Measurements from ENCODE around the gene SSTR4.

Gene SSTR4

GRCh38 chr20:23018941-23019340 lies 16.2 kb upstream of the SSTR4 start:
- no peak overlapping the region for H3K4me2 ChIP-seq
- no peaks in the 10 kb centered on the region for H3K4me1 ChIP-seq (ENCODE audit: low read depth, poor library complexity, severe bottlenecking)
- no peaks in the 10 kb centered on the region for H3K79me2 ChIP-seq (ENCODE audit: insufficient read depth, low read depth)
- H2AFZ ChIP-seq (ENCODE audit: low read depth) = no peak overlapping the region
- no peak overlapping the region for H3K4me3 ChIP-seq (IDR thresholded peaks at IDR 0.05; ENCODE audit: insufficient read depth, low read depth, low read length)
- no peak overlapping the region for H3K9ac ChIP-seq
- H3K27me3 ChIP-seq (ENCODE audit: insufficient read depth, low read depth) = no peaks in the 10 kb centered on the region
- no peak for TF ChIP-seq CTCF (conservative IDR thresholded peaks at IDR 0.05; ENCODE audit: low read depth, low read length)
- no peak overlapping the region for H3K27ac ChIP-seq
- no peaks in the 10 kb centered on the region for H3K36me3 ChIP-seq (ENCODE audit: insufficient read depth)
- H4K20me1 ChIP-seq (ENCODE audit: insufficient read depth) = no peaks in the 10 kb centered on the region

GRCh38 chr20:23019403-23019802 lies 15.7 kb upstream of the SSTR4 start:
- H3K9ac ChIP-seq = no peak overlapping the region
- H3K4me2 ChIP-seq = no peak overlapping the region
- no peaks in the 10 kb centered on the region for H3K27me3 ChIP-seq (ENCODE audit: insufficient read depth, low read depth)
- H3K4me3 ChIP-seq (IDR thresholded peaks at IDR 0.05; ENCODE audit: insufficient read depth, low read depth, low read length) = no peak overlapping the region
- no peaks in the 10 kb centered on the region for H3K79me2 ChIP-seq (ENCODE audit: insufficient read depth, low read depth)
- H2AFZ ChIP-seq (ENCODE audit: low read depth) = no peak overlapping the region
- TF ChIP-seq CTCF (conservative IDR thresholded peaks at IDR 0.05; ENCODE audit: low read depth, low read length) = no peak
- H4K20me1 ChIP-seq (ENCODE audit: insufficient read depth) = no peaks in the 10 kb centered on the region
- no peak overlapping the region for H3K27ac ChIP-seq
- H3K4me1 ChIP-seq (ENCODE audit: low read depth, poor library complexity, severe bottlenecking) = no peaks in the 10 kb centered on the region
- no peaks in the 10 kb centered on the region for H3K36me3 ChIP-seq (ENCODE audit: insufficient read depth)

- H3K9ac ChIP-seq = no peak overlapping the region
- H3K4me3 ChIP-seq (IDR thresholded peaks at IDR 0.05; ENCODE audit: insufficient read depth, low read depth, low read length) = no peak overlapping the region
- H3K79me2 ChIP-seq (ENCODE audit: insufficient read depth, low read depth) = no peaks in the 10 kb centered on the region
- no peak overlapping the region for H3K27ac ChIP-seq
- H3K36me3 ChIP-seq (ENCODE audit: insufficient read depth) = no peaks in the 10 kb centered on the region
- no peaks in the 10 kb centered on the region for H4K20me1 ChIP-seq (ENCODE audit: insufficient read depth)
- no peak for TF ChIP-seq CTCF (conservative IDR thresholded peaks at IDR 0.05; ENCODE audit: low read depth, low read length)
- no peak overlapping the region for H2AFZ ChIP-seq (ENCODE audit: low read depth)
- H3K4me1 ChIP-seq (ENCODE audit: low read depth, poor library complexity, severe bottlenecking) = no peaks in the 10 kb centered on the region
- H3K27me3 ChIP-seq (ENCODE audit: insufficient read depth, low read depth) = no peaks in the 10 kb centered on the region
- no peak overlapping the region for H3K4me2 ChIP-seq
Observed at GRCh38 chr20:23020230-23021018, 14.7 kb upstream of the SSTR4 start.

- H3K9ac ChIP-seq = no peak overlapping the region
- no peak overlapping the region for H3K4me3 ChIP-seq (IDR thresholded peaks at IDR 0.05; ENCODE audit: insufficient read depth, low read depth, low read length)
- TF ChIP-seq CTCF (conservative IDR thresholded peaks at IDR 0.05; ENCODE audit: low read depth, low read length) = no peak
- no peaks in the 10 kb centered on the region for H3K27me3 ChIP-seq (ENCODE audit: insufficient read depth, low read depth)
- H3K4me2 ChIP-seq = no peak overlapping the region
- no peaks in the 10 kb centered on the region for H3K4me1 ChIP-seq (ENCODE audit: low read depth, poor library complexity, severe bottlenecking)
- H3K79me2 ChIP-seq (ENCODE audit: insufficient read depth, low read depth) = no peaks in the 10 kb centered on the region
- no peaks in the 10 kb centered on the region for H4K20me1 ChIP-seq (ENCODE audit: insufficient read depth)
- no peaks in the 10 kb centered on the region for H3K36me3 ChIP-seq (ENCODE audit: insufficient read depth)
- no peak overlapping the region for H2AFZ ChIP-seq (ENCODE audit: low read depth)
- no peak overlapping the region for H3K27ac ChIP-seq
Observed at GRCh38 chr20:23021541-23021940, 13.6 kb upstream of the SSTR4 start.
